HG03103 (cell line): Measurements from ENCODE around the gene MAPK10.
A peak's percentile ranks its signal among the peaks of the same experiment; 100 is the strongest.

Experiments used
- ATAC-seq: cut with Tn5 transposase; IDR thresholded peaks from one replicate; pipeline ENCODE4 v1.9.1; 2021; ENCODE audit warnings: low read depth; ENCODE audit not compliant: unreplicated experiment

Gene MAPK10

GRCh38 chr4:86359944-86360478 is at the start of gene MAPK10:
MAPK10 (minus strand) TSS chr4:86360053.
- ATAC-seq = peak; percentile 100

- ATAC-seq = no peak
These were observed 43.7 kb upstream of the MAPK10 start for GRCh38 chr4:86403575-86403974.

DNA sequence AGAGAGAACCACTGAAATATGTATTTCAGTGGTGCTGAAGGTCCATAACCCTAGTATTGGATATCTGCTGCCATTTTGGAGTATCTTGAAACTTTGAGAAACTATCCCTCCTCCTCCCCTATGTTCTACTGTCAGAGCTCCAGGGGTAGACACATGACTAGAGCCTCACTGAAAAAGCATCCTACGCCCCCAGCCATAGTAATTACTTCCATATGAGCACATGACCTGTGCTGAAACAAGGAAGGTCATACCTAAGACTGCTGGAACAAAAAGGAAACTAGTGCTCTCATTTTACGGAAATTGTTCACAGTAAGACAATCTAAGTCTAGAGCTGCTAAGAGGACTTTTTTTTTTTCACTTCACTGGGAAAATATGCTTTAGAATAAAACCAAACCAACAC is 42.0 kb upstream of the MAPK10 start:
- ATAC-seq = no peak

GRCh38 chr4:86400216-86400615 is 40.4 kb upstream of the MAPK10 start:
- ATAC-seq = no peak

DNA sequence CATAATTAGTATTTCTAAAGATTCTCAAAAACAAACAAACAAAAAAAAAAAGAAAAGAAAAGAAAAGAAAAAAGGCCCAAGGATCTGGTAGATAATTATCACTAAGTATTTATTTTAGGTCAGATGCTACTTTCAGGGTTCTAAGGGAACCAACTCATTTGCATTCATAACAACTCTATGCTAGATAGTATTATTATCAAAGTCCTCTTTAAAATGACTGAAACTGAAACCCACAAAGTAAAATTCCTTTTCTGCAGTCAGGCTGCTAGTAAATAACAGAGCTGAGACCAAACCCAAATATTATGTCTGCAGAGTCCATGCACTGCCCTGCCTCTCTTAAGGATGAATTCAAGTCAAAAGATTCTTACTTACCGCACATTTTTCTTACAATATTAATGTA is 38.3 kb upstream of the MAPK10 start:
- ATAC-seq = no peak

- no peak for ATAC-seq
These were observed 33.9 kb upstream of the MAPK10 start for GRCh38 chr4:86393749-86394148.

GRCh38 chr4:86389664-86390063 is 29.8 kb upstream of the MAPK10 start:
- ATAC-seq = no peak

DNA sequence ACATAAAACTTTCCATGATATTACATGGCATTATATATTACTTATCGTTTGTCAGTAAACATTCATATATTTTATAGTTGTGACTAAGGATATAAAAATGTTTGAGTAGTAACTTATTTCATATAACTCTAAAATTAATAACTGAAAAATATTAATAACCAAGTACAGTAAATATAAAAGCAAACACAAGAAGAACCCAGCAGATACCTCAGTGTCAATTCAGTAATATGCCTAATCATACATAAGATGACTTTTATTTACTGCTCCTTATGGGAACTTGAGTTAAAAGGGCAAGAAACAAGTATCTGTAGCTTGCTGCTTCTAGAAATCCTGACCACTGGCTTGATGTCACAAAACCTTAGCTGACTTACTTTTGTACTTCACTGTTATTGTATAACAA is 28.4 kb upstream of the MAPK10 start:
- ATAC-seq = no peak

DNA sequence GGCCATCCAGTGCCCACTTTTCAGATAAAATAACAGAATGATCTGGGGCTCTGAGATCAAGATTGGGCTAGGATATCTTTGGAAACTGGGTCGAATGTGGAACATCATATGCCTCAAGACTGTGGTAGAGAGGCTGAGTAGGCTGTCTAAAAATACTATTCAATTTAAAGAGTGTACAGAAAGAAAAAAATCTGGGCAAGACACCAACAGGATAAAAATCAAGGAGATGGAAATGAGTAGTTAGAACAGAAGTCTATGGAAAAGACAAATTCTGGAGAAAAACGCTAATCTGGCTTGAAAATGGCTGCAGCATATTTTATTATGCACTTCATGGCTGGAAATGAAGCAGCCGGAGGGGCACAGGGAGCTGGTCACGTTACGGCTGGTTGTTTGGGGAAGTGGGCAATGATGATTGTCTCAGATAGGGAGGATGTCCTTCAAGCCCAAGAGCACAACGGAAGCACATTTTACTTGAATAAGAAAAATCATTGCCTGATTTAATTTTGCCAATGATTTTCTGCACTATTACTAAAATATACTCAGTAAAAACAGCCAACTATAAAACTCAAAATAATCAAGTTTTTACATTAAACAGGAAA is 27.1 kb upstream of the MAPK10 start:
- ATAC-seq = no peak

DNA sequence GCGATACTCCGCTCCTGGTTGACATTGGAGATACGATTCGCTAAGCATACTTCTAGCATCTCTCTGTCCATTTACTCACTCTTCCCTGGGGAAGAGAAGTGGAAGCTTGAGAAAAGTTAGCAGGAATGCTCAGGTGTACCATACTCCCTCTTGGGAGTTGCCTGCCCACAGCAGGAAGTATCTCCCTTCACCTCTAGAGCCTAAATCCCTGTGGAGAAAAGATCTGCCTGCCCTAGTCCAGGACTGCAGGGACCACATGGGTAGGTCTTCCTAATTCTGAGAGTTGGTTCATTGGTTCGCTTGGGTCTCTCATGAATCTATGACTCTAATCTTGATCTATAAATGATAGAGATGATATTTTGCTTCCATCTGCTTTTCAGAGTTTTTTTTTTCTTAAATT is 26.3 kb upstream of the MAPK10 start:
- no peak for ATAC-seq

GRCh38 chr4:86381431-86381830 is 21.6 kb upstream of the MAPK10 start:
- no peak for ATAC-seq

GRCh38 chr4:86380181-86380724 is 20.4 kb upstream of the MAPK10 start:
- no peak for ATAC-seq

- ATAC-seq = no peak
These were observed 17.0 kb upstream of the MAPK10 start for GRCh38 chr4:86376850-86377249.

DNA sequence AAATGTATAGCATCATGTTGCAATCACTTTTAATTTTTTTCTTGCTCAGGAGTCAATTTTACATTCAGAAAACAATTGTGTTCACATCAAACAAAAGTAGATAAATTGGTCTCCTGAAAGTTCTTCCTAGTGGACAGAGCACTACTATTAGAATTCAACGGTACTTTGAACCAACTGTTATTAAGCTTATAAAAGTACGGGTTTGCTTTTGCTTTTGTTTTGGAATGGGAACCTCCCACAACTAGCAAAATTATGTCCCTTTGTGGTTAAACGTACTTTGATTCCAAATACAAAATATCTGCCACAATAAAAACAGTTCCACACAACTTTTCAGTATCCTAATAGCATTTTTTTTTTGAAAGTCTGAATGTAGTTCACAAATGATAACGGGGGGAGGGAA is 8.6 kb upstream of the MAPK10 start:
- no peak for ATAC-seq

DNA sequence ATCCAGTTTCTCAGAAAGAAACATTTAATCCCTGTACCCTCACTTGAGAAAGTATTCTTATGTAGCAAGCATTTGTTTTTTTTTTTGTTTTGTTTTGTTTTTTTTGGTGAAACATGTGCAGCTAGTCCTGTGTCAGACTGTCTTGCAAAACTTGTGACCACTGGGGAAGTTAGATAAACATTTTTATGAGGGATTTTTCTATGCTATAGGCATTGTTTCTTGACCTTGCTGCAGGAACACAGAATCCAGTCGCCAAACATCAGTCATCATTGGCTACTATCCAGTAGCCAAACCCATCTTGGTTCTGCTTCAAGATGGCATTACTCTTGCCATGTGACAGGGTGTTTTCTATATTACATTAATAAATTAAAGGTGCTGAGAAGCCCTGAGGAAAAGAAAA is 7.7 kb upstream of the MAPK10 start:
- ATAC-seq = no peak

DNA sequence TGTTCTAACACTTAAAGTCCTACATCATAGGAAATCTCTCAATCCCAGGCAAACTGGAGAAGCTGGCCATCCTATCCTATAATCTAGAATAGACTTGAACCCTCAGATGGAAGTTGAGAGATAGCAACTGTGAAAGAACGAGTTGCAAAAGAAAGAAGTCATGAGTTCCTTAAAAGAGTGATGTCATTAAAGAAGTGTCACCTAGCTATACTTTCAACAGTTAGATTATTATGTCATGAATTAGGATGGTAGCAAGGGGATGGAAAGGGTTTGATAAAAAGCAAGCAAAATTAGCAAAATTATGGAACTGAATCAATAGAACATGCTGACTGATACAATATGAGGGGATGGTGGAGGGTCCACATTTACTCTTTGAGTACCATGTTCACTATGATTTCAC is 7.1 kb upstream of the MAPK10 start:
- ATAC-seq = no peak

DNA sequence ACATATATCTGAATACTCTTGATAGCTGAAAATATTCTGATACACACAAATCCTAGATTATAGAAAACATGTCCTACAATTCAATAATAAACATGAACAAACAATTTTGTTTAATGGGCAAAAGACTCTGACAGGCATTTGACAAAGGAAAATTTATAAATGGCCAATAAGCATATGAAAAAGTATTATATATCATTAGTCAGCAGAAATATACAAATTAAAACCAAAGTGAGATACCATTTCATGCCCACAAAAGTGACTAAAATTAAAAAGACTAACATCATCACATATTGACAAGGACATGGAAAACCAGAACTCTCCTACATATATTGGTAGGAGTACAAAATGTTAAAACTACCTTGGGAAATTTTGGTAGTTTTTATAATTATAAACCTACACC is 2.7 kb upstream of the MAPK10 start:
- ATAC-seq = no peak

GRCh38 chr4:86358257-86358656 is 1.6 kb downstream of the MAPK10 start:
- no peak for ATAC-seq

GRCh38 chr4:86357608-86358007 is 2.2 kb downstream of the MAPK10 start:
- ATAC-seq = no peak

GRCh38 chr4:86356425-86357210 is 3.2 kb downstream of the MAPK10 start:
- no peak for ATAC-seq

DNA sequence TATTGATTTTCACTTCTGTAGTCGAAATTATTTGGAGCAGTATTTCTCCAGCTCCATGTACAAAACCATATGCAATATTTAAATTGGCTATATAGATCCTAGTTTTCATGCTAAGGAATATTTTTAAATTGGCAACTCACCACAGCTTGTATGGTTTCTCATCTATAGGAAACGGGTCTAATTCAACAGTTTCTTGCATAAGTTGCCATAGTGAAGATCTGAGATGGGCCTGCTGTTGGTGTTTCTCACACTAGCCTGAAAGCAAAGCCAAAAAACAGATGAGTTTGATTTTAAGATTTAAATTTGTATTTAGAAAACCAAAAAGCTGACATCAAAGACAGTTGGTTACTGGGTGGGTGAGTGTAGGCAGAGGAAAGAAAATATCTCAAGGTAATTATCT is 5.5 kb downstream of the MAPK10 start:
- no peak for ATAC-seq

DNA sequence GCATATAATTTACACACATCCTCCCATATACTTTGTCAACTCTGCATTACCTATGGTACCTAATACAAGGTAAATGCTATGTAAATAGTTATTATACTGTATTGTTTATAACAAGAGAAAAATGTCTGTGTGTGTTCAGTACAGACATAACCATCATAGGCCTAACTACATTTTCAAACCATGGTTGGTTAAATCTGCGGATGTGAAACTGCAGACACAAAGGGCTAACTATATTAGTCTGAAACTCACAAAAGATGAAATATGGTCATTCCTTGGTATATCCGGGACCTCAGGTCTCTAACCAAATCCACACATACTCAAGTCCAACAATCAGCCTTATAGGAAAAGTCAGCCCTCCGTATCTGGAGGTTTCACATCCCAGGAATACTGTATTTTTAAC is 13.5 kb downstream of the MAPK10 start:
- no peak for ATAC-seq
